Measurements from ENCODE around the gene OSGEP.

The OSGEP gene

DNA sequence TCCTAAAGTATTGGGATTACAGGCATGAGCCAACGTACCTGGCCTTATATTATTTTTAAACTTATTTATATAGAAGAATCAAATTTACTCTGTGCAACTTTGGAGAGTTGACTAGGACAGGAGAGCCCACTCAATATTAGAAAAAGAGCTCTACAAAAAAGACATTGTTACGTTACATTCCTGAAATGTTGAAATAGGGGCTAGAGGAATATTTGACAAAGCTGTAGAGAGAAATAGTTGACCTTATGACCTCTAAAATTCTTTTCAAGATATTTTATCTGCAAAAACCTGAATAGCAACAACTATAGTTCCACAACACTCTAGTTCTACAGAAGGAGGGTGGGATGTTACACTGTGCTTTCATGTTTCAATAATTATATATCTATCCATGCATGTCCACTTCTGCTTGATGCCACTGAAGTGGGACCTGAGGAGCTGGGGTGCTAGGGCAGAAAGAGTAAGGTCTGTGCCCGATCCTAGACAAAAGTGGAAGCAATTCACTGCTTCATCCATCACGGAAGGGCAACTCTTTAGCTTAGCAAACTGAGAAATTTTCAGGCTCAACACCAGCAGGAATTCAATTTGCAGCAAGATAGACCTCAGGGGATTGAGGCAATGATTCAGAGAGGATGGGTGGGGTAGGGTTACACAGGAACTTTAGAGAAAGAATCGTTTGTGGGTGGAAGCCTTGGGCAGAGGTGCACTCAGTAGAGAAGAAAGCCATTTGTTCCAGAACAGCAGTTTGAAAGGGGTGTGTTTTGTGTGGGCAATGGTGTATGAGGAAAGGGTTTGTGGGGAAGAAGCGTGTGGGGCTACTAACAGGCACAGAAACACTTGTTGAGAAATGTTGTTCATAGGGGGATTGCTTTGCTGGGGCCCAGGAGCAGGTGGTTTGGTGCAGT lies 34.7 kb upstream of the OSGEP start:
- peak; percentile 87 for TF ChIP-seq MYC (IDR thresholded peaks at IDR 0.05; ENCODE audit: low read depth, low read length)
- peak; percentile 80 for TF ChIP-seq MAX (IDR thresholded peaks at IDR 0.05; ENCODE audit: low read depth, low read length)
- no peak for TF ChIP-seq CTCF (IDR thresholded peaks at IDR 0.05; ENCODE audit: low read depth, low read length)
- TF ChIP-seq POLR2A (IDR thresholded peaks at IDR 0.05; ENCODE audit: extremely low read depth, insufficient read length): peak; percentile 47
- DNase-seq (ENCODE audit: low read depth): peak; percentile 98
- H3K4me3 ChIP-seq (ENCODE audit: low read depth, low read length): peak overlapping the region; percentile 54

DNA sequence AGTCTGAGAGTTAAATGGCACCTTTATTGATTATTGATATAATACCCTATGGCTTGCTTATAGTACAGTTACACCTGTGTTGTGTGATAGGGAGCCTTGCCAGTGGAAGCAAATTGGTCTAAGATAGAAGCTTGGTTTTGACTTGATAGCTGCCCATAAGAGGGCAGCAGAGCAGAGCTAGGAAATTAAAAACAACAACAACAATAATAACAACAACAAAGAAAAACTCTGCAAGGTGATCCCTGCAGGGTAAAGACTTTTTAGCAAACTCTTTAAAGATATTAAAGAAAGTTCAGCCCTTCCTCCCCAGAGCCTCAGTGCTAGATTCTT lies 32.7 kb upstream of the OSGEP start:
- TF ChIP-seq MAX (IDR thresholded peaks at IDR 0.05; ENCODE audit: low read depth, low read length) (no peak), CTCF (IDR thresholded peaks at IDR 0.05; ENCODE audit: low read depth, low read length) (peak; percentile 14)
- H3K4me3 ChIP-seq (ENCODE audit: low read depth, low read length): peak overlapping the region; percentile 21

DNA sequence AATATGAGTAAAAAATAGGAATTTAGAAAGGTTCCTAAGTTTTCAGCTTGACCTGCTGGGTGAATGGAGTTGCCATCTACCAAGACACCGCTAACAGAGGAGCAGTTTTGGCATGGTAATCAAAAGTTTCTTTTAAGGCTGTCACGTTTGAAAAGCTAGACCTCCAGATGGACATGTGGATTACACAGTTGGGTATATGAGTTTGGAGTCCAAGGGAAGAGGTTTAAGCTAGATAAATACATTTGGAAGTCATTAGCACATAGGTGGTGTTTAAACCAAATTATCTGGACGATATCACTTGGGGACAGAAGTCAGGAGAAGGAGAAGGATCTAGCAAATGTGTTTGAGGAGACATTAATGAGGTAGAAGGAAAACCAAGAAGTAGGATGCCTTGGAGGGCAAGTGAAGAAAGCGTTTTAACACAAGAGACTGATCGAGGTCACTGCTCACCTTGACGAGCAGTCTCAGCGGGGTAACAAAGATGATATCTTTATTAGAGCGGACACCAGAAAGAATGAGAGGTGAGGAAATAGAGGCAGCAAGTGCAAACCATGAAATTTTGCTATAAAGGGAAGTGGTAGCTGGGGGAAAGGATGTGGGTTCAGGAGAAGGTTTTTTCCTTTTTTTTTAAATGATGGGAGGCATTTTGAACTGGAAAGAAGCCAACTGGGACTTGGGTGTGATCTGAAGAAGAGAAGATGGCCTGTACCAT lies 32.2 kb upstream of the OSGEP start:
- peak; percentile 77 for DNase-seq (ENCODE audit: low read depth)

More for the DNA sequence above, 32.7 kb upstream of the OSGEP start:
- no peak for DNase-seq (ENCODE audit: low read depth)

GRCh38 chr14:20485900-20486299 lies 31.3 kb upstream of the OSGEP start:
- TF ChIP-seq POLR2A (IDR thresholded peaks at IDR 0.05; ENCODE audit: extremely low read depth, insufficient read length) (peak; percentile 19), CTCF (IDR thresholded peaks at IDR 0.05; ENCODE audit: low read depth, low read length) (no peak), MAX (IDR thresholded peaks at IDR 0.05; ENCODE audit: low read depth, low read length) (peak; percentile 72), MYC (IDR thresholded peaks at IDR 0.05; ENCODE audit: low read depth, low read length) (peak; percentile 36; the same call in 1 of the 2 replicates)
- peak; percentile 61 for DNase-seq (ENCODE audit: low read depth)
- H3K4me3 ChIP-seq (ENCODE audit: low read depth, low read length): no peak overlapping the region

More for the DNA sequence above, 32.2 kb upstream of the OSGEP start:
- no peak for TF ChIP-seq POLR2A (IDR thresholded peaks at IDR 0.05; ENCODE audit: extremely low read depth, insufficient read length)
- no peak for TF ChIP-seq CTCF (IDR thresholded peaks at IDR 0.05; ENCODE audit: low read depth, low read length)
- TF ChIP-seq MAX (IDR thresholded peaks at IDR 0.05; ENCODE audit: low read depth, low read length): no peak
- no peak for TF ChIP-seq MYC (IDR thresholded peaks at IDR 0.05; ENCODE audit: low read depth, low read length)
- peak overlapping the region; percentile 21 for H3K4me3 ChIP-seq (ENCODE audit: low read depth, low read length)

GRCh38 chr14:20482382-20482781 lies 27.8 kb upstream of the OSGEP start:
- no peak for TF ChIP-seq MYC (IDR thresholded peaks at IDR 0.05; ENCODE audit: low read depth, low read length)
- no peak for TF ChIP-seq POLR2A (IDR thresholded peaks at IDR 0.05; ENCODE audit: extremely low read depth, insufficient read length)
- TF ChIP-seq CTCF (IDR thresholded peaks at IDR 0.05; ENCODE audit: low read depth, low read length): no peak
- TF ChIP-seq MAX (IDR thresholded peaks at IDR 0.05; ENCODE audit: low read depth, low read length): no peak
- no peak for DNase-seq (ENCODE audit: low read depth)
- H3K4me3 ChIP-seq (ENCODE audit: low read depth, low read length): no peak overlapping the region

All from NB4 (cell line).